Measurements from ENCODE around the gene TUBA3E. TPM values are rescaled to one million over a fixed set of nuclear protein-coding genes. Genes with fewer than 3 reads are reported as not detected.

Gene TUBA3E
- total and polyA plus RNA-seq, 9 of the 15 experiments (the other 6 are each of a cell fraction or from before 2014, with no cell fraction given), result 0.09 to 0.30 (median 0.13) TPM; not detected in 3

DNA sequence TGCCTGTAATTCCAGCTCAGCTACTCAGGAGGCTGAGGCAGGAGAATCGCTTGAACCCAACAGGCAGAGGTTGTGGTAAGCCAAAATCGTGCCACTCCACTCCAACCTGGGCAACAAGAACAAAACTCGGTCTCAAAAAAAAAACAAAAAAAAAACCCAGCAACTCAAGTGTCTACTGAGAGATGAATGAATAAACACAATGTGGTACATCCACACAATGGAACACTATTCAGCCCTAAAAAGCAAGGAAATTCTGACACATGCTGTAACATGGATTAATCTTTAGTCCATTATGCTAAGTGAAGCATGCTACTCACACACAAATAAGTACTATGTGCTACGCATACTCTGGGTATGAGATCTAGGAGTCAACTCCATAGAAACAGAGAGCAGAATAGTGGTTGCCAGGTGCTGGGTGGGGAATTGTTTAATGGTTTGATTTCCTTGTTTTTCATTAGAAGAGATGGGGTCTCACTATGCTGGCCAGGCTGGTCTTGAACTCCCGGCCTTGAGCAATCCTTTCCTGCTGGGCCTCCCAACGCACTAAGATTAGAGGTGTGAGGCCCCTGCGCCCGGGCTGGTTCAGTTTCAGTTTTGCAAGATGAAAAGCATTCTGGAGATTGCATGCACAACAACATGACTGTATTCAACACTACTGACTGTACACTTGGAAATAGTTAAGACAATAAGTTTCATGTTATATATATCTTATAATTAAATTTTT is 32.8 kb downstream of the TUBA3E start:
- intact Hi-C loops (cut with micrococcal nuclease), result no loop called here
- H2AFZ ChIP-seq (ENCODE audit: low read depth, low read length), result no peak overlapping the region
- in situ Hi-C loops (cut with MboI), result no loop called here
- H3K9me1 ChIP-seq (ENCODE audit: control insufficient read depth, insufficient read depth, low read length), result no peaks in the 10 kb centered on the region
- peaks cover 0 to 23% of the 10 kb centered on the region in 2 experiments; a peak in 2 of 5 replicates for H3K4me1 ChIP-seq (replicated peaks in 1 of 2; ENCODE audit: control insufficient read depth in 2 of 2, insufficient read depth in 2 of 2, low read length in 2 of 2)
- peaks cover 69% of the 10 kb centered on the region for H3K36me3 ChIP-seq (ENCODE audit: control insufficient read depth, insufficient read depth, low read length)
- ChIA-PET POLR2A (no interaction called here), CTCF (ENCODE audit: low intra/inter-chr PET ratio) (no interaction called here)
- H3K27me3 ChIP-seq (ENCODE audit: control insufficient read depth in 2 of 2, insufficient read depth in 2 of 2, low read length in 2 of 2), result no peaks in the 10 kb centered on the region
- ATAC-seq (no peak), FAIRE-seq (no peak), DNase-seq (ENCODE audit: extremely low read depth in 1 of 4, low spot score in 3 of 4) (no peak)
- no peak overlapping the region for H3K4me3 ChIP-seq
- no peaks in the 10 kb centered on the region for H3K9me3 ChIP-seq (replicated peaks; ENCODE audit: control insufficient read depth, insufficient read depth, low read depth, low read length)
- TF ChIP-seq ZNF121 (CRISPR knock-in tag; conservative IDR thresholded peaks at IDR 0.05) (peak; percentile 75), GATAD2B (IDR thresholded peaks at IDR 0.05; ENCODE audit: borderline replicate concordance) (no peak), CEBPG (CRISPR knock-in tag; IDR thresholded peaks at IDR 0.05) (no peak), CEBPG (tag; conservative IDR thresholded peaks at IDR 0.05 in 1 of 2, IDR thresholded peaks at IDR 0.05 in 1 of 2) (no peak), RFX5 (IDR thresholded peaks at IDR 0.05; ENCODE audit: low read depth, low read length) (no peak), SRSF7 (optimal IDR thresholded peaks at IDR 0.05; ENCODE audit: low read depth, low read length) (no peak), ELF4 (CRISPR knock-in tag; IDR thresholded peaks at IDR 0.05) (no peak), ZNF699 (CRISPR knock-in tag; IDR thresholded peaks at IDR 0.05; ENCODE audit: insufficient replicate concordance) (no peak), KLF16 (IDR thresholded peaks at IDR 0.05) (no peak), RBM25 (IDR thresholded peaks at IDR 0.05; ENCODE audit: low read depth, low read length, severe bottlenecking) (peak; percentile 29), NR2C1 (IDR thresholded peaks at IDR 0.05) (no peak), NR2C1 (tag; IDR thresholded peaks at IDR 0.05) (no peak), ZNF785 (CRISPR knock-in tag; IDR thresholded peaks at IDR 0.05) (no peak), SP1 (CRISPR knock-in tag; IDR thresholded peaks at IDR 0.05) (no peak)
- TF ChIP-seq, protein P1, sequence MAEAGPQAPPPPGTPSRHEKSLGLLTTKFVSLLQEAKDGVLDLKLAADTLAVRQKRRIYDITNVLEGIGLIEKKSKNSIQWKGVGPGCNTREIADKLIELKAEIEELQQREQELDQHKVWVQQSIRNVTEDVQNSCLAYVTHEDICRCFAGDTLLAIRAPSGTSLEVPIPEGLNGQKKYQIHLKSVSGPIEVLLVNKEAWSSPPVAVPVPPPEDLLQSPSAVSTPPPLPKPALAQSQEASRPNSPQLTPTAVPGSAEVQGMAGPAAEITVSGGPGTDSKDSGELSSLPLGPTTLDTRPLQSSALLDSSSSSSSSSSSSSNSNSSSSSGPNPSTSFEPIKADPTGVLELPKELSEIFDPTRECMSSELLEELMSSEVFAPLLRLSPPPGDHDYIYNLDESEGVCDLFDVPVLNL (CRISPR knock-in tag; IDR thresholded peaks at IDR 0.05; ENCODE audit: low read depth), result no peak
- H3K79me2 ChIP-seq (ENCODE audit: control insufficient read depth, insufficient read depth, low read length), result no peaks in the 10 kb centered on the region
- no peak overlapping the region for H3K4me2 ChIP-seq (ENCODE audit: insufficient read depth, low read length)
- no peak overlapping the region for H3K27ac ChIP-seq (ENCODE audit: extremely low read depth, low read depth, low read length)
- BruUV-seq (replicated peaks), result no TSS peak
- 97% methylated on average over 8 of the region's 8 CpGs for WGBS (ENCODE audit: insufficient coverage, low coverage, missing lambda C conversion rate)
- no peak overlapping the region for H3K9ac ChIP-seq (ENCODE audit: insufficient read depth in 1 of 2, low read depth in 2 of 2, low read length in 2 of 2)
- no peaks in the 10 kb centered on the region for H4K20me1 ChIP-seq (replicated peaks; ENCODE audit: control insufficient read depth, insufficient read depth, low read length)

Measured in K562 (cell line).